Uterus (tissue), 4 donors: Measurements from ENCODE around the gene TLE4. TPM values are rescaled to one million over a fixed set of nuclear protein-coding genes. Genes with fewer than 3 reads are reported as not detected.

Source experiments
- DNase-seq, 2 donors: peaks; one replicate each; pipeline ENCODE4 v3.0.0-alpha.2; 2019 to 2020
- H3K27ac ChIP-seq, 2 donors: fragments of 200-600 bp; sonication (generic); 1 replicate in 1 of 2; 2 replicates in 1 of 2; pipeline ENCODE4 v1.5.1; 2016 to 2018
- H3K27me3 ChIP-seq, 2 donors: fragments of 200-600 bp; sonication (generic); one replicate each; pipeline ENCODE4 v1.5.1; 2018 to 2019; ENCODE audit warnings: control low read depth in 1 of 2
- H3K36me3 ChIP-seq, 2 donors: fragments of 200-600 bp; sonication (generic); one replicate each; pipeline ENCODE4 v1.5.1; 2019; ENCODE audit warnings: control low read depth in 1 of 2
- H3K4me1 ChIP-seq, 2 donors: fragments of 200-600 bp; sonication (generic); one replicate each; pipeline ENCODE4 v1.5.1; 2018 to 2019; ENCODE audit warnings: control low read depth in 1 of 2
- H3K4me3 ChIP-seq, 2 donors: fragments of 200-600 bp; sonication (generic); 1 replicate in 1 of 2; 2 replicates in 1 of 2; pipeline ENCODE4 v1.5.1; 2018 to 2019; ENCODE audit warnings: mild to moderate bottlenecking in 1 of 2
- H3K9me3 ChIP-seq, 2 donors: fragments of 200-600 bp; sonication (generic); one replicate each; pipeline ENCODE4 v1.5.1; 2019; ENCODE audit warnings: control low read depth in 1 of 2
- POLR2A ChIP-seq, 2 donors: fragments of 450-650 bp; IDR thresholded peaks; one replicate each; pipeline ENCODE4 v1.6.1; 2016; ENCODE audit warnings: antibody characterized with exemption in 2 of 2, mild to moderate bottlenecking in 1 of 2, moderate library complexity in 1 of 2
- intact Hi-C: fragments of 100-400 bp; cut with DNase I; formaldehyde crosslinking; loops from one replicate; pipeline ENCODE4 v1.15.1; 2023; ENCODE audit warnings: low total_unique reads
- total RNA-seq, 4 donors: library from RNA; depleted of rRNA in 3 of 4; stranded (reverse); fragments of >200 nt in 3 of 4; gene quantifications; one replicate each; pipeline versions ENCODE4 v1.1.0 to v1.2.4, GENCODE V29; 2014 to 2023
- TF ChIP-seq, protein P1 (sequence below), 4 experiments: fragments of 200-600 bp in 2 of 4; fragments of 450-650 bp in 2 of 4; sonication (generic) in 2 of 4; IDR thresholded peaks; one replicate each; pipeline ENCODE4 v1.5.1; 2016 to 2019; ENCODE audit warnings: antibody characterized with exemption in 4 of 4, mild to moderate bottlenecking in 2 of 4, moderate library complexity in 1 of 4
- donor health status: DM: yes; HTN: yes; CAD: no.

The TLE4 gene
- total RNA-seq, 4 donors from 2014 or later: 21.1 to 134 (median 35.1) TPM

DNA sequence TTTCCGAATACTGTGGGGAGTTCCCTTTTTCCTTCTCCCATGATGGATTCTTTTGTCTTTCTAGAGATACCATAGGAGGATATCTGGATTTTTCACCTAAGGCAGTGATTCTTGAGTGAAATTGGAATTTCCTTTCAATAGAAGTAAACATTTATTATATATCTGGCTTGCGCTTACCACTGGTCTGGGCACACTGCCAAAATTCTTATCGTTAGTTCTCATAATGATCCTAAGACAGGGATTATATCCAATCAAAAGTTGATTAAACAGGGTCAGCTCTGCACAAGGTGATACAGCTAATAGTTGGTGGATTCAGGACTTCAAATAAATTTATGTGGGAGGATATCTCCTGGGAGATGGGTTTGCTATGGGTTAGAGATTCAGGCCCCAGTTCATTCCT, 9.6 kb downstream of the TLE4 start:
- peaks cover 0 to 5% of the 10 kb centered on the region in 2 donors for H3K4me1 ChIP-seq
- intact Hi-C loops: no loop called here
- DNase-seq: no peak
- no peaks in the 10 kb centered on the region for H3K27me3 ChIP-seq
- TF ChIP-seq, protein P1, sequence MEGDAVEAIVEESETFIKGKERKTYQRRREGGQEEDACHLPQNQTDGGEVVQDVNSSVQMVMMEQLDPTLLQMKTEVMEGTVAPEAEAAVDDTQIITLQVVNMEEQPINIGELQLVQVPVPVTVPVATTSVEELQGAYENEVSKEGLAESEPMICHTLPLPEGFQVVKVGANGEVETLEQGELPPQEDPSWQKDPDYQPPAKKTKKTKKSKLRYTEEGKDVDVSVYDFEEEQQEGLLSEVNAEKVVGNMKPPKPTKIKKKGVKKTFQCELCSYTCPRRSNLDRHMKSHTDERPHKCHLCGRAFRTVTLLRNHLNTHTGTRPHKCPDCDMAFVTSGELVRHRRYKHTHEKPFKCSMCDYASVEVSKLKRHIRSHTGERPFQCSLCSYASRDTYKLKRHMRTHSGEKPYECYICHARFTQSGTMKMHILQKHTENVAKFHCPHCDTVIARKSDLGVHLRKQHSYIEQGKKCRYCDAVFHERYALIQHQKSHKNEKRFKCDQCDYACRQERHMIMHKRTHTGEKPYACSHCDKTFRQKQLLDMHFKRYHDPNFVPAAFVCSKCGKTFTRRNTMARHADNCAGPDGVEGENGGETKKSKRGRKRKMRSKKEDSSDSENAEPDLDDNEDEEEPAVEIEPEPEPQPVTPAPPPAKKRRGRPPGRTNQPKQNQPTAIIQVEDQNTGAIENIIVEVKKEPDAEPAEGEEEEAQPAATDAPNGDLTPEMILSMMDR (IDR thresholded peaks at IDR 0.05): no peak
- TF ChIP-seq POLR2A (IDR thresholded peaks at IDR 0.05): no peak
- H3K9me3 ChIP-seq: no peaks in the 10 kb centered on the region
- H3K4me3 ChIP-seq: no peak overlapping the region
- H3K27ac ChIP-seq: peak overlapping the region in 1 of 2 donors; percentile 20
- H3K36me3 ChIP-seq: no peaks in the 10 kb centered on the region

DNA sequence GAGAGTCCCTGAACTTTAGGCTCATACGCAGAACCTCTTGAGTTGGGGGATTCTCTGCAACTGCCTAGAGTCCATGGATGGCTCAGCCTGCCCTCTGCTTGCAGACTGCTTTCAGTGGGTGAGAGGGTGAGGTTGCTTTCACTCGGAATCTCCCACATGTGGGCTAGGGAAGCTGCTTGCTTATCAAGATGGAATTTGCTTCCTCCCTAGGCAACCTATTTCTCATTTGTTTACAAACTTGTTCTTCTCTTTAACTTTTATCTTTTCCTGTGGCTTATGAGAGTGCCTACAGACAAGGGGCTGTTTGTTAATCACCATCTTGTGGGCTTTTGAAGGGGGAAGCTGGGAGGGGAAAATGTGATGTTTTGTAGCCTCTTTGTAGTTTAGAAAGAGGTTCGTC, 10.0 kb downstream of the TLE4 start:
- H3K9me3 ChIP-seq: no peaks in the 10 kb centered on the region
- TF ChIP-seq POLR2A (IDR thresholded peaks at IDR 0.05): no peak
- TF ChIP-seq, protein P1 (IDR thresholded peaks at IDR 0.05): no peak

DNA sequence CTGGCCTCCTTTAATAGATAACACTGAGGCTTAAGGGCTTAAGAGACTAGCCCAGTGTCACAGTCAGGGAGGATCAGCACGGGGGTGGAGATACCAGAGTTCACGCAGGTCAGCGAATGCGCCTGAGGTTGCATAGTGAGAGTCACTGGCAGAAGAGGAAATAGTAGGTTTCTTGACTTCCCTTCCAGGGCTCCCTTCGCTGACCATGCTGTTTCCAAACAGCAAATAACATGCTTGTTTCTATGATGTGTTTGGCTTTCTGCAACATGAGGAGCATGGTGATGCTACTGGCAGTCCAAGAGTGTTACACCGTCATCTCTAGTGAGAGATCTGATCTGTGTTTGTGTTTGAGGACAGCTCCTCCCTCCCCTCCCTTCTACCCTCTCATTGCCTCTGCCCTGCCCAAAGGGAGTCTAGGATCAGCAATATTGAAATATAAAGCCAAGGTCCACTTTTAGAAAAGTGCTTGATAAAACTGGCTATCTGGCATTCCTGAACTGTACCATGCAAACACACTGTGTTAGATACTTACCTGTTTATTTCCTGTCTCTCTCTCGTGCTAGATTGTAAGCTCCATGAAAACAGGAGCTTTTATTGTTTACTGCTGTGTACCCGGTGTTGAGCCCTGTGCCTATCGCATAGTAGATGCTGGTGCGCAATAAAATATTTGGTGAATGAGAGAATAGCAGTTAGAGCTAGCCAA, 12.3 kb downstream of the TLE4 start:
- no peak for DNase-seq
- intact Hi-C loops: no loop called here
- Histone ChIP-seq H3K9me3 (no peaks in the 10 kb centered on the region), H3K36me3 (no peaks in the 10 kb centered on the region), H3K4me3 (no peak overlapping the region), H3K4me1 (peaks cover 0 to 5% of the 10 kb centered on the region in 2 donors), H3K27ac (no peak overlapping the region), H3K27me3 (no peaks in the 10 kb centered on the region)
- TF ChIP-seq POLR2A (IDR thresholded peaks at IDR 0.05): no peak

More for the DNA sequence above, 10.0 kb downstream of the TLE4 start:
- Histone ChIP-seq H3K36me3 (no peaks in the 10 kb centered on the region), H3K4me3 (no peak overlapping the region), H3K27me3 (no peaks in the 10 kb centered on the region), H3K27ac (peak overlapping the region; percentile 6 to 20), H3K4me1 (peaks cover 0 to 5% of the 10 kb centered on the region in 2 donors)
- intact Hi-C loops: no loop called here
- no peak for DNase-seq

DNA sequence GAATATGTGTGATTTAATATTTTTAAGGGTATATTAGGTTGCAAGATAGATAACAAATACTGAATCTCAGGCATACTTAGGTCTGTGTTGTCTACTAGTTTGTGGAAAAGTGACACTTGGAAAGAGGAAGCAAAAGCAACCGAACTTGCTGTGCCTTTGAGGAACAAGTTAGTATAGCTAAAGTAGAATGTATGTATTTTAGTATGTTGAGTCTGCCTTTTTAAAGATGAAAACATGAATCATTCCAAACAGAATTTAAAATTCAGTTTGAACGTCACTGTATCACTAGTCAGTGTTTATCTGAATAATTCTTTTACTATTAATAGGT, 12.9 kb downstream of the TLE4 start:
- Histone ChIP-seq H3K27ac (no peak overlapping the region), H3K27me3 (no peaks in the 10 kb centered on the region), H3K9me3 (no peaks in the 10 kb centered on the region), H3K36me3 (no peaks in the 10 kb centered on the region), H3K4me3 (no peak overlapping the region), H3K4me1 (peaks cover 0 to 5% of the 10 kb centered on the region in 2 donors)
- no peak for TF ChIP-seq POLR2A (IDR thresholded peaks at IDR 0.05)
- TF ChIP-seq, protein P1 (IDR thresholded peaks at IDR 0.05): no peak
- intact Hi-C loops: no loop called here
- no peak for DNase-seq

DNA sequence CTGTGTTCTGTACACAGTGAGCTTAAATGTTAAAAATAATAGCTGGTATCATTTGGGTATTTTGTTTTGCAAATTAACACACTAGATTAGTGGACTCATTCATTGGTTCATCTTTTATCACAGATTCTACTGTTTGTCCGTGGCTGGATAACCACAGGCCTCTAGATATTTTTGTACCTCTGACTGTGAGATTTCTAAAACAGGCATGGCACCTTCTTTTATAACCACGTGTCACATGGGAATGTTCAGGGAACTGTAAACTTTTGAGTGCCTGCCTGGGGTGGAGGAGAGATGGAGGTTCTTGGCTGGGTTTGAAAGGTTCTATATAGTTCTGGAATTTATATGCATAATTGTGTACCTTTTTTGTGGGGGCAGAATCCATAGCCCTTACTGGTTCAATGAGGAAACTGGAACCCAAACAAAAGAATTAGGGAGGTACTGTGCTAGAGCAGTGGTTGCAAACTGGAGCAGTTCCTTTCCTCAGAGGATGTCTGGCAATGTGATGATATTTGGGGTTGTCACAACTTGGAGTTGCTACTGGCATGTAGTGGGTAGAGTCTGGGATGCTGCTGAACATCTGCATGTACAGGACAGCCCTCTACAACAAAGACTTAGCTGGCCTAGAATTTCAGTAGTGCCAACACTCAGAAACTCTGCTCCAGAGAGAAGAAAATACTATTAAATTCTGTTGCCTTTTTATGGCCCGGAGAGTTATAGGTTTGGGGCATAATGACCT, 16.9 kb downstream of the TLE4 start:
- no peaks in the 10 kb centered on the region for H3K9me3 ChIP-seq
- no peak for TF ChIP-seq POLR2A (IDR thresholded peaks at IDR 0.05)
- TF ChIP-seq, protein P1 (IDR thresholded peaks at IDR 0.05): no peak
- no peaks in the 10 kb centered on the region for H3K27me3 ChIP-seq
- no peak for DNase-seq
- no peak overlapping the region for H3K4me3 ChIP-seq
- intact Hi-C loops: no loop called here
- no peak overlapping the region for H3K27ac ChIP-seq
- no peaks in the 10 kb centered on the region for H3K4me1 ChIP-seq
- no peaks in the 10 kb centered on the region for H3K36me3 ChIP-seq
